ENCODE data around the gene PLPP1.

DNA sequence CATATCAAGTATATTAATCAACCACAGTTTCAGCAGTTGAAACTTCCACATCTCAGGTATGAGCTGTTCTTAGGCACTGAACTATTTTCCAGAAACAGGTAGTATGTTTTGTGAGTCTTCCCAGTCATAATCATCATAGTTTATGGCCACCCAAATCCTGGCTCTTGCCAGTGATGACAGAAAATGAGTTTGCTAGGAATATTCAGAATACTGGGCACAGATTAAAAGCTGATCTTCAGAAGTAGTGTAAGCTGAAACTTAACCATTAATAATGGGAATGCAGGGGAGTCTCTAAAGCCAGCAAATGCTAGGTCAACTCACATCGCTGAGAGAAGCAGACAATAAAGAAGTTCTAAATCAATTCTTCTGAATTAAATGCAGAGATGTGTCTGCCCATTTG, 64.5 kb downstream of the PLPP1 start:
- TF ChIP-seq POLR2AphosphoS5 (IDR thresholded peaks at IDR 0.05; ENCODE audit: borderline replicate concordance, low read depth, low read length) (no peak), EZH2 (IDR thresholded peaks at IDR 0.05) (no peak), FOXP2 (optimal IDR thresholded peaks at IDR 0.05; ENCODE audit: control extremely low read depth, extremely low read length, insufficient read depth) (no peak)

Measured in SK-N-MC (cell line).